Chondrocyte (in vitro differentiated cells): ENCODE data around the gene CEMIP. TPM values are rescaled to one million over a fixed set of nuclear protein-coding genes. Genes with fewer than 3 reads are reported as not detected.
A peak's percentile ranks its signal among the peaks of the same experiment; 100 is the strongest.

Experiments
- DNase-seq: peaks from one replicate; pipeline ENCODE4 v3.0.0; 2021; ENCODE audit warnings: mixed read lengths, low spot score
- H3K27ac Mint-ChIP-seq: one replicate; pipeline ENCODE4 v1.8.0; 2021; ENCODE audit warnings: mild to moderate bottlenecking, moderate library complexity, mixed read lengths; ENCODE audit not compliant: unreplicated experiment
- H3K27me3 Mint-ChIP-seq: 2 replicates; pipeline ENCODE4 v1.8.0; 2021; ENCODE audit warnings: low read depth, mixed read lengths
- H3K36me3 Mint-ChIP-seq: 2 replicates; pipeline ENCODE4 v1.8.0; 2021; ENCODE audit warnings: low read depth, mixed read lengths
- H3K4me1 Mint-ChIP-seq: 2 replicates; pipeline ENCODE4 v1.8.0; 2021; ENCODE audit warnings: low read depth, mild to moderate bottlenecking, mixed read lengths
- H3K4me3 Mint-ChIP-seq: one replicate; pipeline ENCODE4 v1.8.0; 2021; ENCODE audit warnings: mild to moderate bottlenecking, moderate library complexity, mixed read lengths; ENCODE audit not compliant: unreplicated experiment
- H3K9me3 Mint-ChIP-seq: 2 replicates; pipeline ENCODE4 v1.8.0; 2021; ENCODE audit warnings: low read depth, mixed read lengths
- CTCF ChIP-seq: fragments of 200-600 bp; sonication (generic); IDR thresholded peaks from 2 replicates; pipeline ENCODE4 v1.5.0; 2021; ENCODE audit warnings: antibody characterized with exemption, mild to moderate bottlenecking, moderate library complexity
- total RNA-seq: library from RNA; stranded (reverse); gene quantifications from 3 replicates; pipeline ENCODE4 v1.2.1, GENCODE V29; 2021

The CEMIP gene
- total RNA-seq, 1 donor from 2014 or later: 146 TPM

- Mint-ChIP-seq H3K4me3 (no peak overlapping the region), H3K27me3 (no peaks in the 10 kb centered on the region), H3K36me3 (peaks cover 2% of the 10 kb centered on the region), H3K4me1 (peaks cover 21% of the 10 kb centered on the region), H3K27ac (no peak overlapping the region), H3K9me3 (no peaks in the 10 kb centered on the region)
- no peak for TF ChIP-seq CTCF
- DNase-seq: no peak
Observed at GRCh38 chr15:80732818-80733217, 46.4 kb upstream of the CEMIP start.

DNA sequence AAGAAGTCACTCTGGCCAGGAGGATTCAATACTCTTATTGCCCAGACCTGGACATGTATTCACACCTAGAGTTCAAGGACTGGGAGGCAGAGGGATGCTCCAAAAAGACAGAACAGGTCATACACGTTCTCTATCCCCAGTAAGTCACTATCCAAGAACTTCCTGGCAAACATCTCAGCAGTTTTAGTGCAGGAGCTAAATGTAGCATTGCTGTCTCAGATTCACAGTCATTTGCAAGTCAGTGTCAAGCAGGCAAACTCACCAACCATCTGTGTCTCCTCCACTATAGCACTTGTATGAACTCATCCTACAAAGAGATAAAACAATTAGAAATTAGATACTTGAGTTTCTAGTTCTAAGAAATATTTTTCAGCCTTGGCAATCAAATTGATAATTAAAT, 45.7 kb upstream of the CEMIP start:
- Mint-ChIP-seq H3K9me3 (peaks cover 2% of the 10 kb centered on the region), H3K4me1 (peaks cover 21% of the 10 kb centered on the region)

GRCh38 chr15:80735344-80735743, 43.8 kb upstream of the CEMIP start:
- Mint-ChIP-seq H3K36me3 (peaks cover 5% of the 10 kb centered on the region), H3K4me1 (peaks cover 17% of the 10 kb centered on the region), H3K4me3 (no peak overlapping the region), H3K27ac (peak overlapping the region; percentile 14), H3K9me3 (peaks cover 6% of the 10 kb centered on the region), H3K27me3 (no peaks in the 10 kb centered on the region)
- TF ChIP-seq CTCF: no peak
- no peak for DNase-seq

More for the DNA sequence above, 45.7 kb upstream of the CEMIP start:
- no peaks in the 10 kb centered on the region for H3K27me3 Mint-ChIP-seq
- H3K36me3 Mint-ChIP-seq: peaks cover 2% of the 10 kb centered on the region
- no peak overlapping the region for H3K4me3 Mint-ChIP-seq
- DNase-seq: no peak
- no peak for TF ChIP-seq CTCF
- no peak overlapping the region for H3K27ac Mint-ChIP-seq

- peaks cover 7% of the 10 kb centered on the region for H3K4me1 Mint-ChIP-seq
- DNase-seq: no peak
Observed at GRCh38 chr15:80736560-80736959, 42.6 kb upstream of the CEMIP start.

DNA sequence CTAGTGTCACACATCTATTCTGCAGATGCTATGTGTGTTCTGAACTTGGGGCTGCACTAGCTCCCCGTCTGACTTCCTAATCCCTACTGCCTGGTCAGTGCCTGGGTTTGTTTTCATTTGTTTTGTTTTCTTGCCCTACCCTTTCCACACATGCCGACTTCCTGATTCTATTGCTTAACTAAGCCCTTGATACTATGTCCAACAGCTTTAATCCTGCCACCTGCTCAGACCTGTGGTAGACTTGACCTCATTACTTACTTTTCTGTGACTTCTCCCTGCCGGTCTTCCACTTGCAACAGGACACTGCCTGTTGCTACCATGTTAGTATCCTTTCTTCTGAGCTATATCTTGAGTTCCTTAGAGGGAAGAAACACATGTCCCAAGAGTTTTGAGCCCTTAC, 39.3 kb upstream of the CEMIP start:
- Mint-ChIP-seq H3K36me3 (peaks cover 4% of the 10 kb centered on the region), H3K4me3 (no peak overlapping the region), H3K27ac (no peak overlapping the region), H3K4me1 (peaks cover 28% of the 10 kb centered on the region), H3K9me3 (peaks cover 6% of the 10 kb centered on the region), H3K27me3 (no peaks in the 10 kb centered on the region)
- no peak for TF ChIP-seq CTCF
- no peak for DNase-seq

More at GRCh38 chr15:80736560-80736959, 42.6 kb upstream of the CEMIP start:
- Mint-ChIP-seq H3K27me3 (no peaks in the 10 kb centered on the region), H3K4me3 (no peak overlapping the region), H3K9me3 (peaks cover 6% of the 10 kb centered on the region), H3K36me3 (peaks cover 5% of the 10 kb centered on the region), H3K27ac (no peak overlapping the region)
- TF ChIP-seq CTCF: no peak
